ENCODE data around the gene TIMM50. TPM values are rescaled to one million over a fixed set of nuclear protein-coding genes. Genes with fewer than 3 reads are reported as not detected.

TIMM50 gene
- total RNA-seq, 1 donor = 48.8 TPM

- no peak for DNase-seq (ENCODE audit: low read depth)
- no peak for TF ChIP-seq CTCF (IDR thresholded peaks at IDR 0.05; ENCODE audit: insufficient read depth, low read depth, low read length)
- H3K4me3 ChIP-seq (ENCODE audit: low read depth, low read length) = peak overlapping the region; percentile 93
These were observed 722 bp upstream of the TIMM50 start for GRCh38 chr19:39479916-39480315.

- peak; percentile 7 for DNase-seq (ENCODE audit: low read depth)
- peak overlapping the region; percentile 93 for H3K4me3 ChIP-seq (ENCODE audit: low read depth, low read length)
- no peak for TF ChIP-seq CTCF (IDR thresholded peaks at IDR 0.05; ENCODE audit: insufficient read depth, low read depth, low read length)
These were observed 549 bp downstream of the TIMM50 start for GRCh38 chr19:39481229-39481545.

GRCh38 chr19:39481676-39482075 lies 1.0 kb downstream of the TIMM50 start:
- no peak for DNase-seq (ENCODE audit: low read depth)
- no peak for TF ChIP-seq CTCF (IDR thresholded peaks at IDR 0.05; ENCODE audit: insufficient read depth, low read depth, low read length)
- H3K4me3 ChIP-seq (ENCODE audit: low read depth, low read length) = peak overlapping the region; percentile 93

- TF ChIP-seq CTCF (IDR thresholded peaks at IDR 0.05; ENCODE audit: insufficient read depth, low read depth, low read length) = no peak
- no peak overlapping the region for H3K4me3 ChIP-seq (ENCODE audit: low read depth, low read length)
- DNase-seq (ENCODE audit: low read depth) = no peak
These were observed 2.5 kb downstream of the TIMM50 start for GRCh38 chr19:39483141-39483540.

- TF ChIP-seq CTCF (IDR thresholded peaks at IDR 0.05; ENCODE audit: insufficient read depth, low read depth, low read length) = no peak
- no peak overlapping the region for H3K4me3 ChIP-seq (ENCODE audit: low read depth, low read length)
- no peak for DNase-seq (ENCODE audit: low read depth)
These were observed 9.1 kb downstream of the TIMM50 start for GRCh38 chr19:39489756-39490155.

GRCh38 chr19:39492225-39492624 lies 11.6 kb downstream of the TIMM50 start:
- DNase-seq (ENCODE audit: low read depth) = no peak

More at GRCh38 chr19:39492225-39492624, 11.6 kb downstream of the TIMM50 start:
- H3K4me3 ChIP-seq (ENCODE audit: low read depth, low read length) = no peak overlapping the region
- no peak for TF ChIP-seq CTCF (IDR thresholded peaks at IDR 0.05; ENCODE audit: insufficient read depth, low read depth, low read length)

All from fibroblast of villous mesenchyme (primary cell).